ENCODE results near the gene GPR42.

- TF ChIP-seq POLR2A (IDR thresholded peaks at IDR 0.05) = no peak
- no peak for TF ChIP-seq CTCF (IDR thresholded peaks at IDR 0.05)
- TF ChIP-seq EP300 (IDR thresholded peaks at IDR 0.05) = no peak
These were observed 7.8 kb upstream of the GPR42 start for GRCh38 chr19:35363001-35363590.

Data from ovary (tissue), 3 donors.